ENCODE data around the gene FGG. TPM values are rescaled to one million over a fixed set of nuclear protein-coding genes. Genes with fewer than 3 reads are reported as not detected.

The FGG gene
- total RNA-seq, 4 donors from 2014 or later: not detected

GRCh38 chr4:154608361-154609252 is 3.8 kb downstream of the FGG start:
- intact Hi-C loops (cut with DNase I): no loop called here
- DNase-seq: no peak
- H3K4me1 ChIP-seq: no peaks in the 10 kb centered on the region
- H3K9me3 ChIP-seq: no peaks in the 10 kb centered on the region
- H3K27ac ChIP-seq: no peak overlapping the region
- no peaks in the 10 kb centered on the region for H3K36me3 ChIP-seq
- H3K27me3 ChIP-seq: no peaks in the 10 kb centered on the region
- TF ChIP-seq CTCF (IDR thresholded peaks at IDR 0.05) (no peak), POLR2A (IDR thresholded peaks at IDR 0.05) (no peak)
- 89 to 93% methylated on average over 3 of the region's 3 CpGs for WGBS, 2 donors
- H3K4me3 ChIP-seq (replicated peaks in 1 of 3): no peak overlapping the region

- H3K36me3 ChIP-seq: no peaks in the 10 kb centered on the region
- no peaks in the 10 kb centered on the region for H3K9me3 ChIP-seq
- H3K4me3 ChIP-seq (replicated peaks in 1 of 3): no peak overlapping the region
- DNase-seq: no peak
- no peaks in the 10 kb centered on the region for H3K27me3 ChIP-seq
- H3K27ac ChIP-seq: no peak overlapping the region
- TF ChIP-seq CTCF (IDR thresholded peaks at IDR 0.05) (no peak), POLR2A (IDR thresholded peaks at IDR 0.05) (no peak)
- H3K4me1 ChIP-seq: no peaks in the 10 kb centered on the region
- intact Hi-C loops (cut with DNase I): no loop called here
- 87 to 93% methylated on average over 6 of the region's 6 CpGs for WGBS, 2 donors
Observed at GRCh38 chr4:154606728-154607723, 5.4 kb downstream of the FGG start.

- TF ChIP-seq CTCF (IDR thresholded peaks at IDR 0.05): no peak
- TF ChIP-seq POLR2A (IDR thresholded peaks at IDR 0.05): no peak
- intact Hi-C loops (cut with DNase I): no loop called here
- WGBS, 2 donors: 80 to 84% methylated on average over 4 of the region's 4 CpGs
Observed at GRCh38 chr4:154604696-154605200, 7.7 kb downstream of the FGG start.

GRCh38 chr4:154603033-154603943 is 9.2 kb downstream of the FGG start:
- Histone ChIP-seq H3K4me3 (replicated peaks in 1 of 3) (no peak overlapping the region), H3K9me3 (no peaks in the 10 kb centered on the region), H3K27me3 (no peaks in the 10 kb centered on the region), H3K4me1 (no peaks in the 10 kb centered on the region), H3K36me3 (no peaks in the 10 kb centered on the region), H3K27ac (no peak overlapping the region)
- DNase-seq: no peak
- intact Hi-C loops (cut with DNase I): no loop called here
- TF ChIP-seq POLR2A (IDR thresholded peaks at IDR 0.05): no peak
- TF ChIP-seq CTCF (IDR thresholded peaks at IDR 0.05): no peak
- WGBS, 2 donors: 87 to 96% methylated on average over 6 of the region's 6 CpGs

More at GRCh38 chr4:154604696-154605200, 7.7 kb downstream of the FGG start:
- Histone ChIP-seq H3K27me3 (no peaks in the 10 kb centered on the region), H3K9me3 (no peaks in the 10 kb centered on the region), H3K4me1 (no peaks in the 10 kb centered on the region), H3K4me3 (replicated peaks in 1 of 3) (no peak overlapping the region), H3K27ac (no peak overlapping the region), H3K36me3 (no peaks in the 10 kb centered on the region)
- DNase-seq: no peak
